CD4-positive, alpha-beta T cell treated with Interferon alpha-2 for 1 hour (primary cell): ENCODE data around the gene APPBP2.
"Not testable (repeated sequence)": the region's sequence is repeated elsewhere in the genome, so short reads cannot be mapped to it uniquely, and the experiment has no call there.

Source experiments
- DNase-seq, 2 donors: peaks; one replicate each; pipeline ENCODE4 v3.0.0-alpha.2; 2020 to 2022

APPBP2 gene

GRCh38 chr17:60428491-60428890 is 97.6 kb downstream of the APPBP2 start:
- DNase-seq, result not testable (repeated sequence)

- DNase-seq, result no peak
These were observed 99.4 kb downstream of the APPBP2 start for GRCh38 chr17:60426596-60426995.

DNA sequence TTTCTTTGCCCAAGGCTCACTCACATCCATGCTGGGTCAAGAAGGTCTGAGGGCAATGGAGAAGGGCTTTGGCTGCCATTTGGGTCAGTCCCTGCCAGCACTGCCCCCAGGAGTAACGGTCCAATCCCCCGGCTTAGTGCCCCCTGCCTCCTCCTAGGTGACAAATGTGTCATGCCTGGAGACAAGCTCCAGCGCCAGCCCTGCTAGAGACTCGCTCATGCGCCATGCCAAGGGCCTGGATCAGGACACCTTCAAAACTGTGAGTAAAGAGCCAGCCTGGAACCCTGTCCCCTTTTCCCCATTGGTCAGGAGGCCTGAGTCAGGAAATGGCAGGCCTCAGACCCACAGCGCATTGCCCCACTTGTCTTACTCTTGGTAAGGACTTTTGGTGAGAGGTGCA is 100.4 kb downstream of the APPBP2 start:
- no peak for DNase-seq

DNA sequence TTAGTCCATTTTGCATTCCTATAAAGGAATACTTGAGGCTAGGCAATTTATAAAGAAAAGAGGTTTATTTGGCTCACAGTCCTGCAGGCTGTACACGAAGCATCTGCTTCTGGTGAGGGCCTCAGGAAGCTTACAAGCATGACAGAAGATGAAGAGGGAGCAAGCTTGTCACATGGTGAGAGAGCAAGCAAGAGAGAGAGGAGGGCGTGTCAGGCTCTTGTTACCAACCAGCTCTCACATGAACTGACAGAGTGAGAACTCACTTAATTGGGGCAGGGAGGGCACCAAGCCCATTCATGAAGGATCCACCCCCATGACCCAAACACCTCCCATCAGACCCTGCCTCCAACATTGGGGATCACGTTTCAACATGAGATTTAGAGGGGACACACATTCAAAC is 102.2 kb downstream of the APPBP2 start:
- no peak for DNase-seq

- DNase-seq, result no peak
These were observed 103.8 kb downstream of the APPBP2 start, which contains the start of gene CHCT1 for GRCh38 chr17:60422162-60422665. Gene CHCT1 (plus strand): TSS chr17:60422489. CDS start chr17:60422593, 104 bp downstream.

DNA sequence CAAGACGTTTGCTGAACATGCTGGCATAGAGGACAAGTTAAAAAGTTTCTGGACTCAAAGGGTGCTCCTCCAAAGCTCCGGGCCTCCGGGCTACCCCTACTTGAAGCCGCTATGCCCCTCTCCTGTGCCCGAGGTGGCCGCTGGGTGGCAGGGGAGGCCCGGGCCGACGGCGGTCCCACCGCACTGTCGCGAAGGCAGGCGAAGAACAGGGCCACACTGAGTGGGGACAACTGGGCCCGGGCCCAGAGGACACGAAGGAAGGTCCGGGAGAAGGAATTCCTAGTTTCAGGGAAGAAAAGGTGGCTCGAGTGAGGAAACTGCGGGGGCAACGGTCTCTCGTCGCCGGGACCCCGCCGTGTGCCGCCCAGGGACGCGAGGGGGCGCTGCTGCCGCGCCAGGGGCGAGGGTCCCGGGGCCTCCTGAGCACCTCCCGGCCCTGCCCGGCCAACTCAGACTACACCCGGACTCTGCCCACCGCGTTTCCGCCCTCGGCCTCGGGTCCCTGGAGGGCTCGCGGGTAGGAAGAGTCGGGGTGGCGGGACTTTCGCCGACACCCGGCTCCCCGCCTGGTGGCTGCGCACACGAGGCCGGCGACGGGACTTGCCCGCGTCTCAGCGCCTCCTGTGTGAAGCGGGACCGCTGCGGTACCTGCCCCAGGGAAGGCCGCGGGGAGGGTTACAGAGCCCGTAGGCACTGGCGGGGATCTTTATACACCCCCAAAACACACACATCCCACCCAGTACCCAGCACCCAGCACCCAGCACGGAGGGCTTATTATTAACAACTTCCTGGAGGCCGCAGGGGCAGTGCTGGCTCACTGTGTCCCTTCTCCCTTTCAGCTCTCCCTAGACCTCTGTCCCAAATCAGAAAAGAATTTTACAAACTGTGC is 104.5 kb downstream of the APPBP2 start:
- peak; percentile 75 to 78 for DNase-seq

GRCh38 chr17:60419875-60420274 is 106.2 kb downstream of the APPBP2 start:
- DNase-seq, result not testable (repeated sequence)

- DNase-seq, result not testable (repeated sequence)
These were observed 107.0 kb downstream of the APPBP2 start for GRCh38 chr17:60419003-60419402.

GRCh38 chr17:60416368-60416925 is 109.6 kb downstream of the APPBP2 start:
- DNase-seq, result no peak

DNA sequence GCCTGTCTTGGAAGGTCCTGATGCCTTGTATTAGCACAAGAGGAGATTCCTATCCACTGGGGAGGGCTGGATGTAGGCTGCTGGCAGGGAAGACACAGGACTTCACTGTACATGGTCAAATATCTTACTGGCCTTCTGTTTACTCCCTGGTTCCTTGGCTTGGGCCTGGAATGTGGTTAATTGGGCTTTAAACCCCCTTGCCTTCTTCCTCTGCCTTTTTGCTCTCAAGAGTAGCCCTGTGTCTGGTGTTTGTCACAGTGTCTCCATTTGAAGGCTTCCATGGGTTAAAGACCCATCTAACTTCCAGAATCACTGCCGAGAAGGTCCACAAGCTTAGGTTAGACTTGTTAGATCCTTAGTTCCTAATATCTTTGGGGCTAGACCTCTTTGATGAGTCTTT is 110.9 kb downstream of the APPBP2 start:
- no peak for DNase-seq

DNA sequence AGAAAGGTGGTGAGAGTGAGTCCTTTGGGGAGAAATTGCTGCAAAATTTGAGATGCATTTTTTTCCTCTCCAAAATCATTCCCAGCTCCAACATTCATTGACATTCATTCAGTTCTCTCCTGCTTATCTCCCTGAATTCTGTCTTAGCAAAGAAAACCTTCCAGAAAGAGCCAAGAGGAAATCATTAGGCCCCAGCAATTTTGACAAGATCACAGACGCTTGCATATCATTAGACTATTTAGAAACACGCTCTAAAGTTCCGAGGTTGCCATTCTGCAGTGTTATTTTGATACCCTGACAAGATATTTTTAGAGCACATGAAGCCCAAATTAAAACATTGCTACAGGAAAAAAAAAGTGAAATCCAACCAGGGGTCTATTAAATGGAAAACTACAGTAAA is 113.3 kb downstream of the APPBP2 start:
- DNase-seq, result no peak

DNA sequence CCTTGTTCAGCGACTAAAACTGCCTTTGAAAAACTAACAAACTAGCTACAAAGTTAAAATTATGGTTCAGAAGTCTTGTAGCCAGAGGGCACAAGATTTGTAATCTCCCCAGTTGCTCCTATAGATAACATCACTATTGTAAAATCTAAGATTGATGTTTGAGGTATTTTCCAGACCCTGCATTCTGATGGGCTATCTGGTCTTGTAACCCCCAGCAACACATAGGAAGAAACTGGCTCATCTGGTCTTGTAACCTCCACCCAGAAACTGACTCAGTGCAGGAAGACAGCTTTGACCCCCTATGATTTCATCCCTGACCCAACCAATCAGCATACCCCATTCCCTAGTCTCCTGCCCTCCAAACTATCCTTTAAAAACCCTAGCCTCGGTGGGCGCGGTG is 116.0 kb downstream of the APPBP2 start:
- no peak for DNase-seq

- DNase-seq, result no peak
These were observed 119.2 kb downstream of the APPBP2 start for GRCh38 chr17:60406887-60407286.

- no peak for DNase-seq
These were observed 122.1 kb downstream of the APPBP2 start for GRCh38 chr17:60403962-60404361.

DNA sequence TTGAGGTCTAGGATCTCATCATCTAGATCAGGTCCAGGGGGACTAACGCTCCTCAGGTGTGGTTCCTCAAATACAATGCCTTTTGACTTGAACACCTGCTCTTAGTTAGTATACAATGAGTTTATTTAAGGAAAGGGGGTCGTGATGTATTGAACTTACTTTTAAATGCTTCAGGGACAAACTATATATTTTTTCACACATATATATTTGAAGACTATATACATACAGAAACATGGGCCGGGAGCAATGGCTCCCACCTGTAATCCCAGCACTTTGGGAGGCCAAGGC is 122.6 kb downstream of the APPBP2 start:
- no peak for DNase-seq

DNA sequence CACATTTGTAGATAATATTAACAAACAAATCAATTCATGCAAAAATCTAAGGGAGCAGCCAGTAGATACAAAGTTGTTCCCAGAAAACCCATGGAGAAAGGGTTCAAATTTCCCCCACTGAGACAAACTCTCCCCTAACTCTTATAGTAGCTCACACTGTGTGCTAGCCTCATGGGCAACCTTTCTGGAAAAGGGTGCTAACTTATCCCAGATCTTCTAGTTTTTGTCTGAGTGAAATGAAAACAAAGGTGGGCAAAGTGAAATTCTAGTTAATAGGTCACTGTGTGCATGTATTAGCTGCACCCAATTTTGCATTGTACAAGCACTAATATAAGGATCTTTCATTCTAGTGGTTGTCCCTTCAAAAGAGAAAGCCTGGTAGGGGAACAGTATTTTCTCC is 124.2 kb downstream of the APPBP2 start:
- DNase-seq, result no peak

- DNase-seq, result peak; percentile 28 to 80
These were observed 127.6 kb downstream of the APPBP2 start for GRCh38 chr17:60398227-60398959.

GRCh38 chr17:60396412-60396811 is 129.6 kb downstream of the APPBP2 start:
- no peak for DNase-seq

DNA sequence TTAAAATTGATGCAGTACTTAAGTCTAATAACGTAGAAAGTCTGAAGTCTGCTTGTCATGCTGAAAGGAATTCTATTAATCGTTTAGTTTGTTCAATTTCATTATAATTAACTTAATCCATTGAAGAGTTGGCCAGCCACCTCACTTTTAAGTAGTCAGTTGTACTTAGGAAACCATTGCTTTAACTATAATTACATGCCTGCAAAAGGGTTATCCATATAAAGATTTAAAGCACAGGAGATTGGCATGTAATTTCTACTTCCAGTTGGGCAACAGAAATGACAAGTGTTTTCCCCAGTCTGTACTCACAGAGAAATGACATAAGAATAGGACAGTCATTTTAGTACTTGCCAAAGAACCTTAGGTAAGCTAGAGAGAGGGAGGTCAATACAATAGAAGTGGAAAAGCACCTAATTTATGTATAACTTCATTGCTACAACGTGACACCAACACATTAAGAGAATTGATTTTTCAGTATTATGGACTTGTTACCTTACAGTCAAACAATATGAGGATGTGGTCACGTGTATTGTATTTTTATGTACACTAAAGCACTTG is 130.5 kb downstream of the APPBP2 start:
- DNase-seq, result no peak

DNA sequence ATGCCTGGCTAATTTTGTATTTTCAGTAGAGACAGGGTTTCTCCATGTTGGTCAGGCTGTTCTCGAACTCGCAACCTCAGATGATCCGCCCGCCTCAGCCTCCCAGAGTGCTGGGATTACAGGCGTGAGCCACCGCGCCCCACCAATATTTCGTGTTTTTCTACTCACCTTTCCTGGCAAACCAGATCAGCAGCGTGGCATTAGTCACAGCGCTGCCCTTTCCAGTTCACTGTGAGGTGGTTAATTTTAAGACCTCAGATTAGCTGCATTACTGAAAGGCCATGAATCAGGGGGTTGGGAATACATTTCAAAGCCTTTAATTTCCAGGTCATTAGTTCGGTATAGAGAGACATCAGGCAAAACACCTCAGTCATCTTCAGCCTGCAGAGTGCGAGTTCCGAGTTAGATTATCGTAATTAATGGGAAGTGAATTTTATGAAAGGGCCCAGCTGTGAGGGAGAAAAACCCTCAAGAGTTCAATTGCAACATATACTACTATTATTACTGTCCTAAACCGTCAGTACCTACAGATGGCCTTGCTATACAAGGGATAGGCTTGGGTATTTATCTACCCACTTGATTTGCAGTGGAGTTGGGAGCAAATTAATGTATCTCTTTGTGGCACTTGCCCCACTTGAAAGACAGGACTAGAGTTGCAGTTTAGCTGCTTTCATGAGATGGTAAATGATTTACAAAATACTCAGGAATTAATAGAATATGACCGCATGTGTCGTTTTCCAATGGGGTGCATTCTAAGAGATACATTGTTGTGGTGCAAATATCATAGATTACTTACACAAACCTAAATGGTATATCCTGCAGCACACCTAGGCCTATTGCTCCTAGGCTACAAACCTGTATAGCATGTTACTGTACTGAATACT is 132.0 kb downstream of the APPBP2 start:
- DNase-seq, result no peak
